SU-DHL-6 (cell line): Measurements from ENCODE around the gene RYR2.

Experiments used
- EZH2phosphoT487 ChIP-seq: fragments of 200-600 bp; sonication (generic), shearing (Covaris generic); conservative IDR thresholded peaks from 2 replicates; pipeline ENCODE4 v1.6.1; 2018; ENCODE audit warnings: mild to moderate bottlenecking, antibody characterized with exemption, low read length, moderate library complexity, mixed read lengths
- TF ChIP-seq, protein P1 (sequence below): fragments of 200-600 bp; sonication (generic); IDR thresholded peaks from one replicate; pipeline ENCODE4 v1.5.1; 2017; ENCODE audit warnings: antibody characterized with exemption, mild to moderate bottlenecking, low read length, moderate library complexity; ENCODE audit not compliant: insufficient read depth, poor library complexity, severe bottlenecking

DNA sequence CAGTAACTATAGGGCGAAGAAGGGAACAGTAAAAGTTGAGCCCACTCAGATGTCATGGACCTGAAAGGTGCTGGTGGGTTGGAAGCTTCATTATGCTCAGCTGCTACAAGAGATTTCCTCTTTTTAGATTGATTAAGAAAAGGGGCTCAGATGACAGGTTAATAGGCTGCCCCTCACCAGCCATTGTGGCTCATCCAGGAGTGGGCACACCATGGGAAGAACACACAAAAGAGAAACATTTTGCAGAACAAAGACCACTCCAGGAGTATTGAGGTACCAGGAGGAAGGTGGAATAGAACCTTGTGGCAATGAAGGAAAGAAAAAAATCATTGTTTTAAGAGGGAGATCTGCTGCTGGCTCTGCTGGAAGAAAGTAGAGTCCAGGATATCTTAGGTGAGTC, 205.5 kb downstream of the RYR2 start:
- TF ChIP-seq, protein P1, sequence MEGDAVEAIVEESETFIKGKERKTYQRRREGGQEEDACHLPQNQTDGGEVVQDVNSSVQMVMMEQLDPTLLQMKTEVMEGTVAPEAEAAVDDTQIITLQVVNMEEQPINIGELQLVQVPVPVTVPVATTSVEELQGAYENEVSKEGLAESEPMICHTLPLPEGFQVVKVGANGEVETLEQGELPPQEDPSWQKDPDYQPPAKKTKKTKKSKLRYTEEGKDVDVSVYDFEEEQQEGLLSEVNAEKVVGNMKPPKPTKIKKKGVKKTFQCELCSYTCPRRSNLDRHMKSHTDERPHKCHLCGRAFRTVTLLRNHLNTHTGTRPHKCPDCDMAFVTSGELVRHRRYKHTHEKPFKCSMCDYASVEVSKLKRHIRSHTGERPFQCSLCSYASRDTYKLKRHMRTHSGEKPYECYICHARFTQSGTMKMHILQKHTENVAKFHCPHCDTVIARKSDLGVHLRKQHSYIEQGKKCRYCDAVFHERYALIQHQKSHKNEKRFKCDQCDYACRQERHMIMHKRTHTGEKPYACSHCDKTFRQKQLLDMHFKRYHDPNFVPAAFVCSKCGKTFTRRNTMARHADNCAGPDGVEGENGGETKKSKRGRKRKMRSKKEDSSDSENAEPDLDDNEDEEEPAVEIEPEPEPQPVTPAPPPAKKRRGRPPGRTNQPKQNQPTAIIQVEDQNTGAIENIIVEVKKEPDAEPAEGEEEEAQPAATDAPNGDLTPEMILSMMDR, result no peak
- no peak for TF ChIP-seq EZH2phosphoT487
